Type B pancreatic cell (in vitro differentiated cells): ENCODE measurements around the gene ADGRF5. TPM values are rescaled to one million over a fixed set of nuclear protein-coding genes. Genes with fewer than 3 reads are reported as not detected.
"Not testable (repeated sequence)": the region's sequence is repeated elsewhere in the genome, so short reads cannot be mapped to it uniquely, and the experiment has no call there.

Source experiments
- DNase-seq: peaks from one replicate; pipeline ENCODE4 v3.0.0; 2021; ENCODE audit warnings: mixed read lengths; ENCODE audit not compliant: unreplicated experiment; ENCODE audit errors: extremely low spot score
- H3K27ac Mint-ChIP-seq: 2 replicates; pipeline ENCODE4 v1.8.0; 2021; ENCODE audit warnings: mild to moderate bottlenecking, mixed read lengths
- H3K27me3 Mint-ChIP-seq: 2 replicates; pipeline ENCODE4 v1.8.0; 2021; ENCODE audit warnings: mixed read lengths
- H3K36me3 Mint-ChIP-seq: 2 replicates; pipeline ENCODE4 v1.8.0; 2021; ENCODE audit warnings: mixed read lengths
- H3K4me1 Mint-ChIP-seq: one replicate; pipeline ENCODE4 v1.8.0; 2021; ENCODE audit warnings: mixed read lengths; ENCODE audit not compliant: unreplicated experiment
- H3K4me3 Mint-ChIP-seq: 2 replicates; pipeline ENCODE4 v1.8.0; 2021; ENCODE audit warnings: mild to moderate bottlenecking, mixed read lengths
- H3K9me3 Mint-ChIP-seq: 2 replicates; pipeline ENCODE4 v1.8.0; 2021; ENCODE audit warnings: mixed read lengths
- total RNA-seq: library from RNA; stranded (reverse); gene quantifications from 2 replicates; pipeline ENCODE4 v1.2.1, GENCODE V29; 2021; ENCODE audit warnings: low replicate concordance
- TF ChIP-seq, protein P1 (sequence below): fragments of 200-600 bp; sonication (generic); conservative IDR thresholded peaks from 2 replicates; pipeline ENCODE4 v1.5.0; 2021; ENCODE audit warnings: antibody characterized with exemption, mild to moderate bottlenecking

Gene ADGRF5
- total RNA-seq, 1 donor from 2014 or later: 0.58 TPM

GRCh38 chr6:46838033-46838432 is 83.7 kb downstream of the ADGRF5 start:
- no peak overlapping the region for H3K4me3 Mint-ChIP-seq
- no peaks in the 10 kb centered on the region for H3K36me3 Mint-ChIP-seq
- TF ChIP-seq, protein P1, sequence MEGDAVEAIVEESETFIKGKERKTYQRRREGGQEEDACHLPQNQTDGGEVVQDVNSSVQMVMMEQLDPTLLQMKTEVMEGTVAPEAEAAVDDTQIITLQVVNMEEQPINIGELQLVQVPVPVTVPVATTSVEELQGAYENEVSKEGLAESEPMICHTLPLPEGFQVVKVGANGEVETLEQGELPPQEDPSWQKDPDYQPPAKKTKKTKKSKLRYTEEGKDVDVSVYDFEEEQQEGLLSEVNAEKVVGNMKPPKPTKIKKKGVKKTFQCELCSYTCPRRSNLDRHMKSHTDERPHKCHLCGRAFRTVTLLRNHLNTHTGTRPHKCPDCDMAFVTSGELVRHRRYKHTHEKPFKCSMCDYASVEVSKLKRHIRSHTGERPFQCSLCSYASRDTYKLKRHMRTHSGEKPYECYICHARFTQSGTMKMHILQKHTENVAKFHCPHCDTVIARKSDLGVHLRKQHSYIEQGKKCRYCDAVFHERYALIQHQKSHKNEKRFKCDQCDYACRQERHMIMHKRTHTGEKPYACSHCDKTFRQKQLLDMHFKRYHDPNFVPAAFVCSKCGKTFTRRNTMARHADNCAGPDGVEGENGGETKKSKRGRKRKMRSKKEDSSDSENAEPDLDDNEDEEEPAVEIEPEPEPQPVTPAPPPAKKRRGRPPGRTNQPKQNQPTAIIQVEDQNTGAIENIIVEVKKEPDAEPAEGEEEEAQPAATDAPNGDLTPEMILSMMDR: no peak
- peaks cover 13% of the 10 kb centered on the region for H3K9me3 Mint-ChIP-seq
- H3K27me3 Mint-ChIP-seq: no peaks in the 10 kb centered on the region
- DNase-seq: no peak
- H3K4me1 Mint-ChIP-seq: no peaks in the 10 kb centered on the region
- no peak overlapping the region for H3K27ac Mint-ChIP-seq

GRCh38 chr6:46834991-46835390 is 86.7 kb downstream of the ADGRF5 start:
- H3K4me1 Mint-ChIP-seq, H3K36me3 Mint-ChIP-seq, H3K9me3 Mint-ChIP-seq, DNase-seq, H3K4me3 Mint-ChIP-seq, H3K27ac Mint-ChIP-seq, H3K27me3 Mint-ChIP-seq: not testable (repeated sequence)

DNA sequence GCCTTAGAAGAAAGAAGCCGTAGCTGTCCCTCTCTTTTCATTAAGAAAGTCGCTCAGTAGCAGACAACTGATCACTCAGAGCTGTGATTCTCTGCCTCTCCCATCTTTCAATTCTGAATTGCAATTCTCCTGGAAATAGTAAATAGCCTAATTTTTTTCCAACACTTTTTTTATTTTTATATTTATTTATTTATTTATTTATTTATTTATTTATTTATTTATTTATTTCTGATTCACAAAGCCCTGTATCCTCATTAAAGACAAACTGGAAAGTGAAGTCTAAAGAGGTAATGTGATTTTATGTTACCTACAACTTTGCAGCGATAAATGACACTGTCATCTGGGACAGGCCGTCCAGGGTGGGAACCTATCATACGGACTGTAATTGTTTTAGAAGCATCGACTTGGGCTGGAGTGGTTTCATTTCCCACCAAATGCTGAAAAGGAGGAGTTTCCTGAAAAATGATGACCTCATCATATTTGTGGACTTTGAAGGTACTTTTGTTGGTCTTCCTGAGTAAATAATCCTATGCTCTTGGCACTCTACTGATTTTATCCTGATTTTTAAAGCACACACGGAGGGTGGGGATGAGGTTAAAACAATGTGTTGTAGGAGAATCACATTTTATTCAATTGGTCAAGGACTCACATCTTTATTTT is 87.4 kb downstream of the ADGRF5 start:
- not testable (repeated sequence) for H3K4me1 Mint-ChIP-seq, H3K36me3 Mint-ChIP-seq, H3K4me3 Mint-ChIP-seq, H3K27ac Mint-ChIP-seq, H3K27me3 Mint-ChIP-seq, H3K9me3 Mint-ChIP-seq, DNase-seq

GRCh38 chr6:46832816-46833215 is 88.9 kb downstream of the ADGRF5 start:
- Mint-ChIP-seq H3K36me3 (no peaks in the 10 kb centered on the region), H3K27ac (no peak overlapping the region), H3K27me3 (peaks cover 3% of the 10 kb centered on the region), H3K4me1 (no peaks in the 10 kb centered on the region), H3K4me3 (no peak overlapping the region), H3K9me3 (no peaks in the 10 kb centered on the region)
- TF ChIP-seq, protein P1: no peak
- DNase-seq: no peak

- H3K4me3 Mint-ChIP-seq: no peak overlapping the region
- DNase-seq: no peak
- peaks cover 3% of the 10 kb centered on the region for H3K27me3 Mint-ChIP-seq
- H3K9me3 Mint-ChIP-seq: no peaks in the 10 kb centered on the region
- TF ChIP-seq, protein P1: no peak
- H3K27ac Mint-ChIP-seq: no peak overlapping the region
- no peaks in the 10 kb centered on the region for H3K4me1 Mint-ChIP-seq
- H3K36me3 Mint-ChIP-seq: no peaks in the 10 kb centered on the region
Observed at GRCh38 chr6:46828939-46829338, 92.8 kb downstream of the ADGRF5 start.

DNA sequence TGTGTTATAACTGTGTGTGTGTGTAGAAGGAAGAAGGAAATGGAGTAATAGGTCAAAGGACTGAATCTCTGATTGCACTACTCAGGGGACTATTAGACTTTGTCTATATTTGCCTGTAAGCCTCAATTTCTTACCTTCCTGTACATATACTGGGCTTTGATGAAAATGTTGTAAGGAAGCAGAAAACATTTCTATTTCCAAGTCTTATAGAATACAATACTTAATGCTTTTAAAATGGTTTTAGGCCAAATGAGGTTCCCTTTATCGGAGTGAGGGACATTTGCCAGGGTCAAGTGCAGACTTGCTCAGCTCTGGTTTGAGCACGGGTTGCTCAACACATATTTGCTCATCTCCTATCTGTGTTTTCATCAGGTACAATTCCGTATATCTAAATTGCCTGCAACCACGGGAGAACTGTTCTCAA is 100.3 kb downstream of the ADGRF5 start:
- H3K36me3 Mint-ChIP-seq: no peaks in the 10 kb centered on the region
- H3K4me3 Mint-ChIP-seq: no peak overlapping the region
- no peak overlapping the region for H3K27ac Mint-ChIP-seq
- H3K27me3 Mint-ChIP-seq: no peaks in the 10 kb centered on the region
- DNase-seq: no peak
- H3K4me1 Mint-ChIP-seq: no peaks in the 10 kb centered on the region
- TF ChIP-seq, protein P1: no peak
- no peaks in the 10 kb centered on the region for H3K9me3 Mint-ChIP-seq

GRCh38 chr6:46819561-46819960 is 102.2 kb downstream of the ADGRF5 start:
- H3K9me3 Mint-ChIP-seq: no peaks in the 10 kb centered on the region
- H3K27me3 Mint-ChIP-seq: no peaks in the 10 kb centered on the region

More at GRCh38 chr6:46819561-46819960, 102.2 kb downstream of the ADGRF5 start:
- no peak for DNase-seq
- no peak overlapping the region for H3K4me3 Mint-ChIP-seq
- no peaks in the 10 kb centered on the region for H3K4me1 Mint-ChIP-seq
- H3K36me3 Mint-ChIP-seq: no peaks in the 10 kb centered on the region
- TF ChIP-seq, protein P1: no peak
- no peak overlapping the region for H3K27ac Mint-ChIP-seq
